Glutamatergic neuron (in vitro differentiated cells): ENCODE data around the gene IL2RG. TPM values are rescaled to one million over a fixed set of nuclear protein-coding genes. Genes with fewer than 3 reads are reported as not detected.
A peak's percentile ranks its signal among the peaks of the same experiment; 100 is the strongest.

Experiments
- DNase-seq: peaks from one replicate; pipeline ENCODE4 v3.0.0; 2022
- H3K27ac Mint-ChIP-seq: one replicate; pipeline ENCODE4 v1.8.0; 2020; ENCODE audit warnings: mild to moderate bottlenecking, mixed read lengths, inconsistent platforms; ENCODE audit not compliant: unreplicated experiment
- H3K27me3 Mint-ChIP-seq: one replicate; pipeline ENCODE4 v1.8.0; 2020; ENCODE audit warnings: mild to moderate bottlenecking, moderate library complexity, mixed read lengths, inconsistent platforms; ENCODE audit not compliant: unreplicated experiment
- H3K36me3 Mint-ChIP-seq: one replicate; pipeline ENCODE4 v1.8.0; 2020; ENCODE audit warnings: mild to moderate bottlenecking, mixed read lengths, inconsistent platforms; ENCODE audit not compliant: unreplicated experiment
- H3K4me1 Mint-ChIP-seq: one replicate; pipeline ENCODE4 v1.8.0; 2020; ENCODE audit warnings: mild to moderate bottlenecking, low read depth, mixed read lengths, inconsistent platforms; ENCODE audit not compliant: unreplicated experiment
- H3K4me3 Mint-ChIP-seq: one replicate; pipeline ENCODE4 v1.8.0; 2020; ENCODE audit warnings: mild to moderate bottlenecking, mixed read lengths, inconsistent platforms; ENCODE audit not compliant: unreplicated experiment
- H3K9me3 Mint-ChIP-seq: one replicate; pipeline ENCODE4 v1.8.0; 2020; ENCODE audit warnings: mild to moderate bottlenecking, moderate library complexity, mixed read lengths, inconsistent platforms; ENCODE audit not compliant: unreplicated experiment
- total RNA-seq: library from RNA; stranded (reverse); fragmentation: NEBNext Ultra II Directional; extraction: Animal tissue kit (Norgen Biotek cat#: 25700); gene quantifications from one replicate; pipeline ENCODE4 v1.2.1, GENCODE V29; 2021; ENCODE audit not compliant: unreplicated experiment
- TF ChIP-seq, protein P1 (sequence below): fragments of 200-600 bp; sonication (generic); IDR thresholded peaks from one replicate; pipeline ENCODE4 v1.5.0; 2021; ENCODE audit not compliant: partially characterized antibody, unreplicated experiment

IL2RG gene
- total RNA-seq, 1 donor from 2014 or later, result not detected

DNA sequence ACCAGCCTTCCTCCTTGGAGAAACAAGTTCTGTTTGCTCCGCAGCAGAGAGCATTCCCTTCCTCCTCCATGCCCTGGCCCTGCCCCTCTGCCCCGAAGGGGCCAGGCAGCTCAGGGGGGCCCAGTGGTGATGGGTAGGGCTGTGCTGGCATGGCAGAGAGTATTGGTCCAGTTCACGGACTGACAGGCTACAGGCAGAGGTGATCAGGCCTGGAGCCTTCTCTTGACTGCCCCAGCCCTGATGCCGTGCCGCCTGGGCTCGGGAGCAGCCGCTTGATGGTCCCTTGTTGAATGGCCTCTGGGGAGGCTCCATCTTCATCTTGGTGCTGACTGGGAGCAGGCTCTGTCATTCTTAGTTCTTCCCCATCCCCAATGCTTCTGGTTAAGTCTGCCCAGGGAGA is 42.8 kb upstream of the IL2RG start:
- peaks cover 4% of the 10 kb centered on the region for H3K9me3 Mint-ChIP-seq
- no peak for DNase-seq
- no peaks in the 10 kb centered on the region for H3K27me3 Mint-ChIP-seq
- no peak overlapping the region for H3K27ac Mint-ChIP-seq
- H3K36me3 Mint-ChIP-seq, result no peaks in the 10 kb centered on the region
- TF ChIP-seq, protein P1, sequence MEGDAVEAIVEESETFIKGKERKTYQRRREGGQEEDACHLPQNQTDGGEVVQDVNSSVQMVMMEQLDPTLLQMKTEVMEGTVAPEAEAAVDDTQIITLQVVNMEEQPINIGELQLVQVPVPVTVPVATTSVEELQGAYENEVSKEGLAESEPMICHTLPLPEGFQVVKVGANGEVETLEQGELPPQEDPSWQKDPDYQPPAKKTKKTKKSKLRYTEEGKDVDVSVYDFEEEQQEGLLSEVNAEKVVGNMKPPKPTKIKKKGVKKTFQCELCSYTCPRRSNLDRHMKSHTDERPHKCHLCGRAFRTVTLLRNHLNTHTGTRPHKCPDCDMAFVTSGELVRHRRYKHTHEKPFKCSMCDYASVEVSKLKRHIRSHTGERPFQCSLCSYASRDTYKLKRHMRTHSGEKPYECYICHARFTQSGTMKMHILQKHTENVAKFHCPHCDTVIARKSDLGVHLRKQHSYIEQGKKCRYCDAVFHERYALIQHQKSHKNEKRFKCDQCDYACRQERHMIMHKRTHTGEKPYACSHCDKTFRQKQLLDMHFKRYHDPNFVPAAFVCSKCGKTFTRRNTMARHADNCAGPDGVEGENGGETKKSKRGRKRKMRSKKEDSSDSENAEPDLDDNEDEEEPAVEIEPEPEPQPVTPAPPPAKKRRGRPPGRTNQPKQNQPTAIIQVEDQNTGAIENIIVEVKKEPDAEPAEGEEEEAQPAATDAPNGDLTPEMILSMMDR, result no peak
- H3K4me1 Mint-ChIP-seq, result no peaks in the 10 kb centered on the region
- no peak overlapping the region for H3K4me3 Mint-ChIP-seq

DNA sequence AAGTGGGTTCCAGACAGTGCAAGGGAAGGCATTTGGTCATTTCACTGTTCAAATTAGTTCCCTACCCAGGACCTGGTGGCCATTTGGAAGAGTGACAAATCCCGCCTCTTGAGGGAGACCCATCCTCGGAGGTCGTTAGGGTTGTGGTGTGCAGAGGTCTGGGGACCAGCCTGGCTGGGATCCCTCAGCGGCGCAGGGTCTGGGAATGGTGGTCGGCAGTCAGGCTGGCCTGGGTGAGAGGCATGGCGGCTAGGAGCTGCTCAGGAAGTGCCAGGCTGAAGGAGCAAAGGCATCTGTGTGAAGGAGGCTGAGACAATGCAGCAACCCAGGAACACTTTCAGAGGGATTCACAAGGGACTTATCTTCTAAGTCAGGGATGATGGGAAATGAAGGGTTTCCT is 40.0 kb upstream of the IL2RG start:
- Mint-ChIP-seq H3K4me3 (no peak overlapping the region), H3K27me3 (no peaks in the 10 kb centered on the region), H3K36me3 (no peaks in the 10 kb centered on the region), H3K27ac (no peak overlapping the region), H3K4me1 (no peaks in the 10 kb centered on the region), H3K9me3 (peaks cover 4% of the 10 kb centered on the region)
- no peak for DNase-seq
- TF ChIP-seq, protein P1, result no peak

DNA sequence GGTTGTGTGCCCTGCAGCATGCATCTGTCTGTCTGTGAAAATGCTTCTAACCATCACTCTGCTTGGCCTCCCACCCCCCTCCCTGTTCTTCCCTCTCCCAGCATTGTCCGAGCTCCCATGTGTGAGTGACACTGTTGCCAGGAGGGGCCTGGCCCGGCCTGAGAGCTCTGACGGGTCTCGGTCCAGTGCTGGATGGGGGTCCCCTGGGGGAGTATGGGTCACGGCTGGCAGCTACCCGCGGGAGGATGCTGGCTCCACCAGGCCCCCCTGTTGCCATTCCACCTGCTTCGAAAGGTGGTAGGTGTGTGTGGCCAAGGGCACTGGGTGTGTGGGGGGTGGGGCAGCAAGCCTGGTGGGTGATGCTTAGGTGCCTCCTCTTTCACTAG is 36.9 kb upstream of the IL2RG start:
- DNase-seq, result no peak
- Mint-ChIP-seq H3K36me3 (no peaks in the 10 kb centered on the region), H3K9me3 (peaks cover 7% of the 10 kb centered on the region), H3K4me1 (peaks cover 5% of the 10 kb centered on the region), H3K27ac (no peak overlapping the region), H3K27me3 (peaks cover 3% of the 10 kb centered on the region), H3K4me3 (no peak overlapping the region)
- TF ChIP-seq, protein P1, result no peak

DNA sequence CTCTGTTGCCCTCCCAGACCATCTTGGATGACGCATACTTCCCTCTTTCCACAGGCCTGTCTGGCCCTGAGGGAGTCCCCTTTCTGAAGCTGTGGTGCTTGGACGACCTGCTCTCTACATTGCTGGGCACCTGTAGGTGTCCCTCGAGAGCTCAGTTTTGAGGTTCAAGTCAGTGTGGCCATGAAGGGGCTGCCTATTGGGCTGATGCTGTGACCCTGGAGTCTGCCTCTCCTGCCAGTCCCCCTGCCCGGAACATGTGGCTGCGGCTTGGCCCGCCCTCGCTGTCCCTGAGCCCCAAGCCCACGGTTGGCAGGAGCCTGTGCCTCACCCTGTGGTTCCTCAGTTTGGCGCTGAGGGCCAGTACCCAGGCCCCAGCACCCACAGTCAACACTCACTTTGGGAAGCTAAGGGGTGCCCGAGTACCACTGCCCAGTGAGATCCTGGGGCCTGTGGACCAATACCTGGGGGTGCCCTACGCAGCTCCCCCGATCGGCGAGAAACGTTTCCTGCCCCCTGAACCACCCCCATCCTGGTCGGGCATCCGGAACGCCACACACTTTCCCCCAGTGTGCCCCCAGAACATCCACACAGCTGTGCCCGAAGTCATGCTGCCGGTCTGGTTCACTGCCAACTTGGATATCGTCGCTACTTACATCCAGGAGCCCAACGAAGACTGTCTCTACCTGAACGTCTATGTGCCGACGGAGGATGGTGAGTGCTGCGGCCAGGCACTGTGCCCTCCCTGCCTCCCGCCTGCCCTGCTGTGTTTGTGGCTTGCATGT is 36.3 kb upstream of the IL2RG start:
- H3K36me3 Mint-ChIP-seq, result no peaks in the 10 kb centered on the region
- peaks cover 7% of the 10 kb centered on the region for H3K9me3 Mint-ChIP-seq
- peaks cover 5% of the 10 kb centered on the region for H3K4me1 Mint-ChIP-seq
- H3K27ac Mint-ChIP-seq, result no peak overlapping the region
- H3K4me3 Mint-ChIP-seq, result no peak overlapping the region
- no peak for DNase-seq
- TF ChIP-seq, protein P1, result no peak
- H3K27me3 Mint-ChIP-seq, result peaks cover 3% of the 10 kb centered on the region

DNA sequence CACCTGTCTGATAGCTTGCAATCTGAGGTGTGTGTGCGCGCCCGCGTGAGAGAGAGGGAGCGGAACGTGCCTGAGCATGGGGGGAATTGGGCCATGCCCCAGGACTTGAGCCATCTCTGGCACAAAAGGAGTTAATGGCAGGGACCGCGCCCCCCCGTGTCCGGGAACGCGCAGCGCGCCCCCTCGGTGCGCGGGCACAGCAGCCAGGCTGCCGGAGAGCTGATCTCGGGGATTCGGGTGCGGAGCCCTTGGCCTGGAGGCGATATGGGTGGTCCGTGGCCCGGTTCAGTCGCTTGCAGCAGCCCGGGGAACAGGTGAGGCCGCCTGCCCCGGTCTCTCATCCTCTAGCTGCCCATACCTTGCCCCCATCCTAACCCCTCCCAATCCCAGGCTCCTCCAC is 33.3 kb upstream of the IL2RG start, which contains the start of gene NLGN3:
TSS of gene NLGN3 (plus strand) at position 191 of the 400 bp plus-strand sequence. CDS start 2,909 bp downstream, outside the sequence.
- H3K36me3 Mint-ChIP-seq, result no peaks in the 10 kb centered on the region
- peak within 1 kb of the TSS; percentile 53 for H3K27ac Mint-ChIP-seq
- TF ChIP-seq, protein P1, result no peak
- H3K4me1 Mint-ChIP-seq, result peaks cover 5% of the 10 kb centered on the region
- H3K9me3 Mint-ChIP-seq, result peaks cover 4% of the 10 kb centered on the region
- H3K4me3 Mint-ChIP-seq, result peak within 1 kb of the TSS; percentile 86
- DNase-seq, result peak; percentile 18
- peaks cover 3% of the 10 kb centered on the region for H3K27me3 Mint-ChIP-seq
